Fibroblast of skin of abdomen (primary cell): ENCODE data around the gene TTLL4.

Source experiments
- DNase-seq: peaks from one replicate; pipeline ENCODE4 v3.0.0-alpha.2; 2013

The TTLL4 gene

DNA sequence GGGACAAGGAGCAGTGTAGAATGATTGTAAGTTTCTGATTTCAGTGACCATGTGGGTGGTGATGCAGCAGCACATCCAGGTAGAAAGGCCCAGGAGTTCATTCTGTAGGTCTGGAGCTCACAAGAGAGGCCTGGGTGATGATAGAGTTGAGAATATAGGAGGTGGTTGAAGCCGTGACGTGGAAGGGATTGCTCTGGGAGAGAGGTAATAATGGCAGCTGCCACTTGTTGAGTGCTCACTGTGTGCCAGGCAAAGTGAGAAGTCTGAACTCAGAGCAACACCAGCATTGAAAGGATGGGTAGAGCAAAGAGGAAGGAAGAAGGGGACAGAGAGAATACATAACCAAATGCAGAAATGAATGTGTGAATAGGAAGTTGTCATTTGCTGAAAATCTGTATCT, 3.3 kb downstream of the TTLL4 start:
- no peak for DNase-seq

DNA sequence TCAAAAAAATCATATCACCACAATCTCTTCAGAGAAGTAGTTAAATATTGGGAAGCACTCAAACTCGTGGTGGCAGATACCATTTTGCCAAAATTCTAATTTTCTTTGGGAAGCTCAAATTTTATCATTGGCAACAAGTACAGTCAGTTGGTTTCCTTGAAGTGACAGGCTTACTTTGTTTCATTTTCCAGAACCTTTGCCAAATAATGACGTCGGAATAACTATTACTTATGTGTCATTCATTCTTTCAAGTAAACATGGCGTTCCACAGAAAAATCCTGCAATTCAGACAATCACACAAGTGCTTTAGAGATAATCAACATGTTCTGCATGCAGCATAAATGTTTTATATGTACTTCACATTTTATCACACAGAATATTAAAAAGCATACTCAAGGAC, 5.4 kb downstream of the TTLL4 start:
- DNase-seq, result no peak

DNA sequence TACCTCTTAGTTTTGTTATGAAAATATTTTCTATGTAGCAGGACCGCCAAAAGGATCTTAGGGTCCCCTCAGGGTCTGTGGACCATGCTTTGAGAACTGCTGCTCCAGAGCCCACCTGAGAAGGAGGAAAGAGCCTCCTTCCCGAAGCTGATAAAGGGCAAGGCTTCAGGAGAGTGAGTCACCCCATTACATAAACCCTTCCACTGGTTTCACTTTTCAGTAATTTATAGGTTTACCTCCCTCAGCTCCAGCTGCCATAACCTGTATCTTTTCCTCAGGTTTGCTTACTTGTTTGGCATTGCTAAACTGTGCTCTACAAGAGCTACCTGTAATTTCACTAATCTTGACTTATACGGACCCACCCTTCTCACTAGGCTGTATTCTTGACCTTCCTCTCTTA, 6.6 kb downstream of the TTLL4 start:
- no peak for DNase-seq

DNA sequence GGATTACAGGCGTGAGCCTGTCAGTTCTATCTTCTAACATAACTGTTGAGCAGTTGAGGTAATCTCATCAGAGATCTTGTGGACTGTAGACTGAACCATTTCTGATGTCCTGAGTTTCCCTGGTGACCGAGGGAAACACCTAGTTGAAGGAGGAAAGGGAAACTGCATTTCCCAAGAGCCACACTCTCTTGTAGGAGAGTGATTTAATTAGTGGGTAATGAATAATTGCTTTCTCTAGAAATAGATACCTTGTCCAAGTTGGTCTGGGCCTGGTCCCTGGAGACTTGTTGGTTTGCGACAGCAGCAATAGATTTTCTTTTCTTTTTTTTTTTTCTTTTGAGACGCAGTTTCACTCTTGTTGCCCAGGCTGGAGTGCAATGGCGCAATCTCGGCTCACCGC, 7.4 kb downstream of the TTLL4 start:
- DNase-seq, result no peak

DNA sequence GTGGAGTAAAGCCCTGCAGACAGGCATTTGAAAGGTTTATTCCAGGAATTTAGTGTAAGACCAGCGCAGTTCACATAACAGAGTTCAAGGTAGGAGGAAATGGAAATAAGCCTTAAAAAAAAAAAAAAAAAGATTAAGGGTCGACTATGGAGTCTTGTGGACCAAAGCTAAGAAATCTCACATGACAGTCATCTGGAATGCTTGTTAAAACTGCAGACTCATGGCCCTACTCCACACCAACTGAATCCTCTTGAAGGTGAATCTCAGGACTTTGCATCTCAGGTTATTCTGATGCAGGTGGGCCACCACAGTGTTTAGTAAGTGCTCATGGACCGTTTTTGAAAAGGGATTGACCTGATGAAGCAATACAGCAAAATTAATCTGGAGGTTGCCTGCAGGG, 8.8 kb downstream of the TTLL4 start:
- no peak for DNase-seq

DNA sequence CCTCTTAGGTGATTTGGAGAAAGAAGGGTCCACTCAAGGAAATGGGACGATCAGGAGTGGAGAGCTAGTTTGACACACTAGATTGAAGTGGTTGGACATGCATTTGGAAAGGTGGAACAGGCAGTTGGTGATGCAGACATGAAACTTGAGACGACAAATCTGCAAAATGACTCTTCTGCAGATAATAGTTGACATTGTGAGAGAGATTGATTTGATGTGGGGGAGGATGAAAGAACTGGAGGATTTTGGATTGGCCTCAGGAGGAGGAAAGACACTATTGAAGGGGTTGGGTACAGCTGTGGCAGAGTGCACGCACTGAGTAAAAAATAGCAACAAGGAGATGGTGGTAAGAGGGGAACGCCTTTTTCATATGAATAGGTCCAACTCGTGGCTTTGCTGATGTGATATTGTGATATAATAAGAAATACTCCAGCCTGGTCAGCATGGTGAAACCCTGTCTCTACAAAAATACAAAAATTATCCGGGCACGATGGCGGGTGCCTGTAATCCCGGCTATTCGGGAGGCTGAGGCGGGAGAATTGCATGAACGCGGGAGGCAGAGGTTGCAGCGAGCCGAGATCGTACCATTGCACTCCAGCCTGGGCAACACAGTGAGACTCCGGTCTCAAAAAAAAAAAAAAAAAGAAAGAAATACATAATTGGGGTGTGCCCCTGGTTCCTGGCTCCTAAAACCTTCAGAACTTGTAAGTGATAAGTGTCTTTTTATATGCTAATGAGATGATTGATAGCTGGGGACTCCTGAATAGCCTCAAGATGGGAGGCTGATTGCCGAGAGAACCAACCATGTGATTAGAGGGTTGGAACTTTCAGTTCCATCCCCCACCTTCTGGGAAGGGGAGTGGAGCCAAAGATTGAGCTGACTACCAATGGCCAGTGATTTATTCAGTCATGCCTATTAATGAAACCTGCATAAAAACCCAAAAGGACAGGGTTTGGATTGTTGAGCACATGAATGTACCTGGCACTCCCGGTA, 9.7 kb downstream of the TTLL4 start:
- DNase-seq, result no peak

DNA sequence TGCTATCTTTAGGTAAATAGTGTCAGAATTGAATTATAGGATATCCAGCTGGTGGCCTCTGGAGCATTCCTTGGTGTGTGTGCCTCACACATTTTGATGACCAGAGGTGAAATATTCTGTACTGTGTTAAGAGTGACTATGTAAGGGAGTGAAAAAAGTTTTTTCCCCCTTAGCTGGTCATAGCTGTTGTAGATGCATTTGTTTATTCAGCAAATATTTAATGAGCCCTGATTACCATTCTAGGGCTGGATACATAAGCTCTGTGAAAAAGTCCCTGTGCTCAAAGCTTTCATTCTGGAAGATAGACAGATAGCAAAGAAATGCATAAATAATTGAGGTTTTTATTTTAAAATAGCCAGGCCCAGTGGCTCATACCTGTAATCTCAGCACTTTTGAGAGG, 10.9 kb downstream of the TTLL4 start:
- DNase-seq, result no peak

DNA sequence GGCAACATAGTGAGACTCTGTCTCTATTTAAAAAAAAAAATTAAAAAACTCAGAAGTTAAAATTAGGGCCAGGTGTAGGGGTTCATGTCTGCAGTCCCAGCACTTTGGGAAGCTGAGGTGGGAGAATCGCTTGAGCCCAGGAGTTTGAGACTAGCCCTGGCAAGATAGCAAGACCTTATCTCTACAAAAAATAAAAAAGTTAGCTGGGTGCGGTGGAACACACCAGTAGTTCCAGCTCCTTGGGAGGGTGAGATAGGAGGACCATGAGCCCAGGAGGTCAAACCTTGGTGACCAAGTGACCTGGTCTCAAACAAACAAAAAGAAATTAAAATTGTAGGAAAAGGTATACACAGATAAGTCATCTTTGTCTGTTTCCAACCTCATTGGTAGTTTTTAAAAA, 11.3 kb downstream of the TTLL4 start:
- DNase-seq, result no peak

DNA sequence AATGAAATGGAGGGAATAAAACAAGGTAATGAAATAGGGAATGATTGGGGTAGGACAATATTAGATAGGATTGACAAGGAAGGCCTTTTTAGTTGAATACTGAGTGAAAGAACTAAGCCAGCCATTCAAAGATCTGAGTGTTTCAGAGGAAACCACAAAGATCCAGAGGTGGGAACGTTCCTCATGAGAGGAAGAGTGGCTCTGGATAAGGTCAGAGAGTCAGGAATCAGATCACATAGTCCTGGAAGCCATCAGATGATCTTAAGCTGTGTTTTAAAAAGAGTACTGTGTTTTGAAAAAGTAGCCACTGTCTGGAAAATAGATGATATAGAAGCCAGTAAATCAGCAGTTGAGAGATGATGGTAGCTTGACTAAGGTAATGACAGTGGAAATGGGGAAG, 11.8 kb downstream of the TTLL4 start:
- DNase-seq, result no peak

DNA sequence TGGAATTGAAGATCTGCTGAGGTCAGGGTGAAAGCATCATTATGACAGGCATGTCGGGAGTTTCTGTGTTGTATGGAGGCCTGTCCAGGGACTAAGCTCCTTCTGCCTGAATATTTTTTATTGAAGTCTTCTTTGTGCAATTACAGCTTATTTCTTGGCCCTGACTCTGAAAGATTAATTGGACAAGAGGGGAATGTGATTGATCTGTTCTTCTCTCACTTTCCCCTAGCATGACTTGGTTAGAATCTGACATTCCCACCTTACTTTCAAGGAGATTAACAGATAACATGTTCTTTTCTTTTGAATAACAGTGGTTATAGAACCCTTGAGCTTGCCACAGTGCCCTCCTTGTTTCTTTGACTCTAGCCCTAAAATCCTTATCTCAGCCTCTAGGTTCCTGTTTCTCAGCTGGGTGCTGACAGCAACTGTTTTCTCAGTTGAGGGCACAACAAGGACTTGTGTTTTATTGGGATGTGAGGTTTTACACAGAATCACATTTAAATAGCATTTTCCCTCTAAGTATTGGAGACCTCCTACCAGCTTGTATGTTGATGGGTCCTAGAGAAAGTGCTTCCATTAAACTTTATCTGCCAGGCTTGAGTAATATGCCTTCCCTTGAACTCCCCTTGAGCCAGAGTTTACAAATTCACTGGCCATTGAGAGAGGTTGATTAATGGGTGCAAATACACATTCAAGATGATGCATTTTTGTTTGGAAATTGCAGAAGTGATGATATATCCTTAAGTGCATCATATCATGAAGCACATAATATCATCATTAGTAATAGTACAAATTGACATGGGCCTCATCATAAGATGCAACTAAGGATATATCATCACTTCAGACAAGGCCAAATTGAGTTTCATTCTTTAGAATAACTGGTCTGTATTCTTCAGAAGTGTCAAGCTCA, 12.5 kb downstream of the TTLL4 start:
- DNase-seq, result no peak

DNA sequence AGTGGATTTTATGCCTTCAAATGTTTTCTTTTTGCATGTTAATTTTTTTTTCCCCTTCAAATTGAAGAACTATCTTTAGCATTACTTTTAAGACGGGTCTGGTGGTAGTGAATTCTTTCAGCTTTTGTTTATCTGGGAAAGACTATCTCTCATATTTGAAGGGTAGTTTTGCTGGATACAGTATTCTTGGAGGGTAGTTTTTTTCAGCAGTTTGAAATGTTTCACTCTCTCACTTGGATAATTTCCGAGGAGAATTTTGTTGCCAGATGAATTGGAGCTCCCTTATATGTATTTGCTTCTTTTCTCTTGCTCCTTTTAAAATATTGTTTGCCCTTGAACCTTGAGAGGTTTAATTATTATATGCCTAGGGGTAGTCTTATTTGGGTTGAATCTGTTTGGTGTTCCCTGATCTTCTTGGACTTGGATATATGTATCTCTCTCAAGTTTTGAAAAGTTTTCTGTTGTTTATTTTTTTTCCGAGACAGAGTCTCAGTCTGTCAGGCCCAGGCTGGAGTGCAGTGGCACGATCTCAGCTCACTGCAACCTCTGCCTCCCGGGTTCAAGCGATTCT, 15.5 kb downstream of the TTLL4 start:
- no peak for DNase-seq

DNA sequence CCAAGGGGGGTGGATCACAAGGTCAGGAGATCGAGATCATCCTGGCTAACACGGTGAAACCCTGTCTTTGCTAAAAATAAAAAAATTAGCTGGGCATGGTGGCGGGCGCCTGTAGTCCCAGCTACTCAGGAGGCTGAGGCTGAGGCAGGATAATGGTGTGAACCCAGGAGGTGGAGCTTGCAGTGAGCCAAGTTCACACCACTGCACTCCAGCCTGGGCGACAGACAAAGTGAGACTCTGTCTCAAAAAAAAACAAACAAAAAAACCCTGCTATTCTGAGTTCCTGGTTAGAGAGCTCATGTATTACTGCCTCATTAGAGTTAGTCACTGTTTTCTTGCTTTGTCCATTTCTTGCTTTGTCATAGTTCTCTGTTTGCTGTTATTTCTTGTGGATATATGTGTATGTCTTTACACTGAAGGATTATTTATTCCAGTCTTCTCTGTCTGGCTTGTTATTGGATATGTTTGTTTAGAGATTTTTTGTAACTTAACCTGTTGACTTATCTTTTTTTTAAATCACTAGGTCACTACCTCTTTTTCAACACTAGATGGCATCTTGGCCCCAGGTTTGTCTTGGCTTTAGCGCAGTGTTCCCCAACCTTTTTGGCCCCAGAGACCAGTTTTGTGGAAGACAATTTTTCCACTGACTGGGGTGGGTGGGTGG, 17.0 kb downstream of the TTLL4 start:
- DNase-seq, result no peak

DNA sequence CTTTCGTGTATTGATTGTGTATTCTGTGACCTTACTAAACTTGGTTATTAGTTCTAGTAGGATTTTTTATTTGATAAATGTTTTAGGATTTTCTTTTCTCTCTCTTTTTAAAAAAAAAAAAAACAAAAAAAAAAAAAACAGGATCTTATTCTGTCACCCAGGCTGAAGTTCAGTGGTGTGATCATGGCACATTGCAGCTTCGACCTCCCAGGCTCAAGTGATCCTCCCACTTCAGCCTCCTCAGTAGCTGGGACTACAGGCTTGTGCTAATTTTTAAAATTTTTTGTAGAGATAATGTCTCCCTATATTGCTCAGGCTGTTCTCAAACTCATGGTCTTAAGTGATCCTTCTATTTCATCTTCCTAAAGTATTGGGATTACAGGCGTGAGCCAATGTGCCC, 19.0 kb downstream of the TTLL4 start:
- DNase-seq, result no peak

DNA sequence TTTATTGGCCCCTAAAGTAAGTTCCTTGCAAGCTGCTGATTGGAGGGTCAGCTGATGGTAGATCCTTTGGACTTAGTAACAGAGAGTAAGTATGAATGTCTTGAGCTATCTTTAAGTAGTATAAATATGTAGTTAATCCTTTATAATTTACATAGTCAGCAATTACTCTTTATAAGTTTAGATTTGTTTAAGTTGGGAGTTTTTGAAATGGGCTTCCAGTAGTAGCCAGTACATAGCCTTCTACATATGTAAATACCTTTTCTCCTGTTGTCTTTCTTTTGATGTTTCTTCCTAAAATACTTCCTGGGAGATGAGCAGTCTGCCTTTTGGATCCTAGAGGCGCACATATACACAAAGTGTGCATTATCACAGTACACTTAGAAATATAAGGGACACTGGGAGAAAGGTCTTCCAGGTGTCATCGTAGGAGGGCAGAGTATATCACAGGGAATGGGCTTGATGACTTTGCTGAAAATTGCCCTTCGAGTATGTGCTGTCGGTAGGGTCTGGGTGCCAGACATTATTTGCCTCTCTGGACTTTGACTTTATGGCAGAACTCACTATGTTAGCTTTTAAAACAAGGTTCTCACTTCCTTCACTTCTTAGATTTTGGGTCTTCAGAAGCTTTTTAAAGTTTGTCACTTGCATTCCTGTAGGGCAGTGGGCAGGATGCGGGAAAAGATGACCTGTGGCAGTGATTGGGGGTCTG, 21.6 kb downstream of the TTLL4 start:
- no peak for DNase-seq

DNA sequence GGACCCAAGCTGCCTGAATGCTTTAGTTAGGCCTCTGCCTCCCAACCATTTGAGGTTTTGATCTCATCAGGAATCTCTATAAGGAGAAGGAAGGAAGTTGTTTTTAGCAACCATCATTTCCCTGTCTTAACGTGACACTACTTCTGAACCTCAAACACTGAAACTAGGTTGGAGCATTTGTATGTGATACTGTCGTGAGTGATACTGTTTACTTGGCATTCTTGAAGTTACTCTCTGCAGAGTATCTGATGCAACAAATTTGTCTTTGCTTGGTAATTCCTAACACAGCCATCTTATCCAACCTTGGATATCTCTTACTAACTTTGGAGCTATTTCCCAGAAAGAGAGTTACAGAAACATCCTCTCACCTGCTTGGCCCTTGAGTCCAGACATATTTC, 22.1 kb downstream of the TTLL4 start:
- DNase-seq, result no peak

DNA sequence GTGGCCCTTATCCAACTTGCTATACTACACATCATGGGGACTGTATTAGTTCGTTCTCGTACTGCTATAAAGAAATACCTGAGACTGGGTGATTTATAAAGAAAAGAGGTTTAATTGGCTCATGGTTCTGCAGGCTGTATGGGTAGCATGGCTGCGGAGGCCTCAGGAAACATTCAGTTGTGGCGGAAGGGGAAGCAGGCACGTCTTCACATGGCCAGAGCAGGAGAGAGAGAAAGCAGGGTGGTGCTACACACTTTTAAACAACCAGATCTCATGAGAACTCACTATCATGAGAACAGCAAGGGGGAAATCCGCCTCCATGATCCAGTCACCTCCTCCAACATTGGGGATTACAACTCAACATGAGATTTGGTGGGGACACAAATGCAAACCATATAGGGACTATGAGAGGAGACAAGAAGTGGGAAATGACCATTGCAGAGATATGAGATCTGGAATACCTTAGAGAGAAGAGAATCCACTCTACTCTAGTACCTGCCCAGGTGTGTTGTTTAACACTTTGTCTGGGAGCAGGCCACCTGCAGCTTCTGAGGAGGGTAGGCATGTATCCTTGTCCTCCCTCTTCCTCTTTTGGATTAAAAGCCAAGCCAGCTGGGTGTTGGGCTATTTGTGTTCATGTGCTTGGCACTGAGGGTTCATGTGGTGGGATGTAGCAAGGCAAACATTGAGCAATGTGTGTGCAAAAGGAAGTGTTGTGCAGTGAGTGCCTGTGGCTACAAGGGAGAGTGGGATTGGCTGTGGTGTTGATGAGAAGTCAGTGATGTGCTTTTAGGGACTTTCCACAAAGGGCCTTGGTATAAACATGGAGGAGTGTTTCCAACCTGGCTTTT, 22.8 kb downstream of the TTLL4 start:
- peak; percentile 46 for DNase-seq

DNA sequence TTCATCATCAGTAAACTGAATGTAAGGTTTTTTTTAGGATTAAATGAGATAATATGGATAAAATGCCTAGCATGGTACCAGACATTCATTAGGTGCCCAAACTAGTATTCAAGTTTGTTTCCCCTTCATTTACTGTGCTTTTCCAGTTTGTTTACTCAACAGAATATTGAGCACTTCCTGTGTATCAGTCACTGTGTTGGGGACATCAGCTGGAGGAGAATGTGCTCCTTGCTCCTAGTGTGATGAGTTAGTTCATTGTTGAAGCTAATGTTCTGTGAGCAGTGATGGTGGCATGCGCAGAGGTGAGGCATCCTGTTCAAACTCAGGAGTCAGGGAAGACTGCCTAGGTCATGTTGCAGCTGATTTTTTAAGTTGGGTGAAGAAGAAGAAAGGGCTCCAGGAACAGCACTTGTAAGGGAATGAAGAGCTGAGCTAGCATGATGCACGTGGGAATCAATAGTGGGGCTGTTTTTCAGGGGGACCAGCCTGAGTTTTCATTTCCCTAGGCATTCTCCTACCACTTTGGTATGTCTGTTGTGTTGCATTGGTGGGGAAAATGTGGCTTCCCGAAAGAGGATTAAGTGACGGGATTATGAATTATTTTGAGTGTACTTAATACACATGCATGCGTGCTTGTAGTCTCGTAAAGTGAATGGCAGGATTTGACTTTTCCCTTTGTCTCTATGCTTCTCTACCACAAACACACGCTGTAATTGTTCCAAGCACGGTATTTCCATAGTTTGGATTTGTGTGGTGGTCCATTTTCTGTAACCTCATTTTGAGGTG, 23.7 kb downstream of the TTLL4 start:
- no peak for DNase-seq

DNA sequence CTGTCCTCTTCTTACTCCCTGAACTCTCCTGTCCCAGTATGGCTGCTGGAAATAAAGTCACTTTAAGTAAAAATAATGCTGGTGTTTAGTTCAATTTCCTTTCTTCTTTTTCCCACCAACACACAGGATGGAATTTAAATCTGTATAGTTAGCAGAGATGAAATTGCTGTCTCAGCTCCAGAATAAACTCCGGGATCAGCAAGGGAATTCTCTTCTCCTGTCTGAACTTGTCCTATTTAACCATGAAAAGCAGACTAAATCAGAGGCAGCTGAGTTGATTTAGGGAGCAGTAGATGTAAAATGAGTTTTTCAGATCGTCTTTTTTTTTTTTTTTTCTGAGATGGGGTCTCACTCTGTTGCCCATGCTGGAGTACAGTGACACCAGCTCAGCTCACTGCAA, 25.9 kb downstream of the TTLL4 start:
- no peak for DNase-seq

DNA sequence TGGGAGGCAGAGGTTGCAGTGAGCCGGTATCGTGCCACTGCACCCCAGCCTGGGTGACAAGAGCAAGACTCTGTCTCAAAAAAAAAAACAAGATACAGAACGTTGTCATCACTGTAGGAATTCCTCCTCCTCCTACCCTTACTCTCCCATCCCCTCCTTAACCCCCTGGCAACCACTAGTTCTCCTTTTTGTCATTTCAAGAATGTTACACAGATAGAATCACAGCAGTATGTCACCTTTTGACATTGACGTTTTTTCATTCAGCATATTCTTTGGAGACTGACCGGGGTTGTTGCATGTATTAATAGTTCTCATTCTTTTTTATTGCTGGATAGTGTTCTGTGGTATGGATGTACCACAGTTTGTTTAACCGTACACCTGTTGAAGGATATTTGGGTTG, 32.4 kb downstream of the TTLL4 start:
- DNase-seq, result no peak

DNA sequence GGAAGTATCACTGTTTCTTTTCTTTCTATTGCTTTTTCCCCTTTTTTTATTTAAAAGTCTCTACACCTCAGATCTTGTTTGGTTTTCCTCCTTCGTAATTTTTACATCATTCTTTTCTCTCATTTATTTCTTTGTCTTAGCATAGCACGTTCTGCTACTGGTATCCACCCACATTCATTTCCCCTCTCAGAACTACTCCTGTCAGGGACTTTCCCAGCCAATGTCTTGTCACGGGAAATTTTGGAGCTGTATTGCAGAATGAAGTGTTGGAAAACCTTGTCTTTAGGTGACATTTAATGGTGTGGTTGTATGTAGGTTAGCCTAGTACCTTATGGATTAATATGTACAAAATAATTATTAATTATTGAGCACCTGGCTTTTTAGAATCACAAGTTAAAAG, 34.0 kb downstream of the TTLL4 start:
- DNase-seq, result no peak
